RPMI8226 (cell line): ENCODE results near the gene EXOC6B.
A peak's percentile ranks its signal among the peaks of the same experiment; 100 is the strongest.

Source experiments
- DNase-seq: peaks from one replicate; pipeline ENCODE4 v3.0.0-alpha.2; 2015

The EXOC6B gene

DNA sequence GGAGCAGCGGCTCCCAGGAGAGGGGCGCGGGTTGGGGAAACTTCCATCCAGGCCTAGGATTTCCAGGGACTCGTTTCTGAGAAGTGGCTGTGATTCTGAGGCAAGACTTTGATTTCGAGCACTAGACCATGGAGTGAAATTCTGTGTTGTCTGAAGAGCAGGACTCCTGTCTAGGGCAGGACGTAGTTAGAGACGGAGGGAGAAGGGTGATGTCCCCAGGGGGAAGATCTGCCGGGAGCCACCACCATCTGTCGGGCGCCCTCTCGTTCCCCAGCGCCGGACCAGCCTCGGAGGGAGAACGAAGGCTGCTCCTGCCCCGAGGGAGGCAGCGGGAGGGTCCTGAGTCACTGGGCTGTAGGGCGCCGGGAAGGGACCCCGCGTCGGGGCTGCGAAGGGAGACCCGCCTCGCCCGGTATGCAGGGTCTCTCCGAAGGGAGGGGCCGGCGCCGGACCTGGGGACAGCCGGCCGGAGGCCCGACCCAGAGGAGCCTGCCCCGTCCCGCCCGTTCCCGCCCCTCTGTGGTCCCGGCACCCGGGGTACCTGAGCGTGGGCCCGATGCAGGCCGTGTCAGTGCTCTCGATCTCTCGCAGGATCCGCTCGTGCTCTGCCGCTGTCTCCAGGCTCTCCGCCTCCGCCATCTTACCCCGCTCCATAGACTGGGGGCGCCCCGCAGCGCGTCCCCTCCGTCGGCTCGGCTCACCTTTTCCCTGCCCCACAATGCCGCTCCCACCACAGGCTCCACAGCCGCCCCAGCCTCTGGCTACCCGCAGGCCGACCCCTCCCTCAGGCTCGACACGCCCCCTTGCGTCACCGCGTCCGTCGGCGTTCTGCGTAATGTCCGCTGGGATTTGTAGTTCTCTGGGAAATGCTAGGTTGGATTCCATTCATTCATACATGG is at the start of gene EXOC6B:
TSS of gene EXOC6B (minus strand) at position 777 of the 899 bp plus-strand sequence.
- peak; percentile 81 for DNase-seq

DNA sequence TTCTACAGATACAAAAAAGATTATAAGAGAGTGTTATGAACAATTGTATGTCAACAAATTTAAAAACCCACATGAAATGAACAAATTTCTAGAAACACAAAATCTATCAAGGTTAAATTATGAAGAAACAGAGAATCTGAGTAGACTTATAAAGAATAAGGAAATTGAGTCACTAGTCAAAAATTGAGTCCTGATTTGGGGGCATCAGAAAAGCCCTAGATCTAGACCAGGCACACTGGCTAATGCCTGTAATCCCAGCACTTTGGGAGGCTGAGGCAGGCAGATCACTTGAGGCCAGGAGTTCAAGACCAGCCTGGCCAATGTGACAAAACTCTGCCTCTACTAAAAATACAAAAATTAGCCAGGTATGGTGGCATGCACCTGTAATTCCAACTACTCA is 46.0 kb upstream of the EXOC6B start:
- DNase-seq = no peak

DNA sequence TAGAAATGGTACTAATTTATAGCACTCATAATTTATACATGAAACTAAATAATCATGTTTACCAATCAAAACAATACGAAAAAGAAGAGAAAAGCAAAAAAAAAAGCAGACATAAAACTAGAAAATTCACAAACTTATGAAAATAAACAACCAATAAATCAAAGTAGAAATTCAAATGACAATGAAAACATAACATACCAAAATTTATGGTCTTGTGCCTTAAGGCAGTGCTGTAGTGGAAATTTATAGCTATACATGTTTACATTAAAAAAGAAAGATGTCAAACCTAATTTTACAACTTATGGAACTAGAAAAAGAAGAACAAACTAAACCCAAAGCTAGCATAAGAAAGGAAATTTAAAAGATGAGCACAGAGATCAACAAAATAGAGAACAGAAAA is 45.2 kb upstream of the EXOC6B start:
- no peak for DNase-seq

DNA sequence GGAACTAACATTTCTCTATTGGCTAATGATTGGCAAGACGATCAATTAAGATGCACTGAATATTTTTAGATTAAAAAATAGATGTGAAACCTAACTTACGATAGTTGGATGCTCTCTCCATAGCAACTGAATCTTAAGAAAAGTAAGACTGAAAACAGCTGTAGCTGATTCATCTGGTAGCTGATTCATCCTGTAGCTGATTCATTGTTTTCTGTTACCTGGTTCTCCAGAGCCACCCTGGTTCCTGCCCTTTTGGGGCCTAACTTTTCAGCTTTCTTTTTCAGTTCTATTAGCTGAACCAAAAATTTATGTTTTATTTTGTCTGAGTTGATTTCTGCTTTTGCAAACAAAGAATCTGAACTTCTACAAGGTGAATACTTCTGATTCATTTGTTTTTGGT is 38.7 kb upstream of the EXOC6B start:
- DNase-seq = no peak

DNA sequence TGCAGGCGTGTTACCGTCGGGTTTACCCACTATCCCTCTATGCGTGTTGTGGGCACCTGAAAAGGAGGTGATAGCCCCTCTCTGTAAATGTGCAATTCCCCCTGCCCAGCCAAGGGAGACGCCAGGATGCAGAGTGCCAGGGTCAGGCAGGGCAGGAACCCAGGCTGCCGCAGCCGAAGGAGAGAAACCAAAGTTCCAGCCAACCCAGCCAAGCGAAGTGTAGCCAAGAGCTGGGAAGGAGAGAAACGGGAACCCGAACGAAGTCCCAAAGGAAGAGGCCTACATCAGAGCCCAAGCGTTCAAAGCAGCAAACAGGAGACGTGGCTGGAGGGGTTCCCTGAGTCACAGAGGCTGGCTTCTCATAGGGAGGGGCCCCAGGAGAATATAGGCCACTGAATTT is 37.2 kb upstream of the EXOC6B start:
- no peak for DNase-seq

DNA sequence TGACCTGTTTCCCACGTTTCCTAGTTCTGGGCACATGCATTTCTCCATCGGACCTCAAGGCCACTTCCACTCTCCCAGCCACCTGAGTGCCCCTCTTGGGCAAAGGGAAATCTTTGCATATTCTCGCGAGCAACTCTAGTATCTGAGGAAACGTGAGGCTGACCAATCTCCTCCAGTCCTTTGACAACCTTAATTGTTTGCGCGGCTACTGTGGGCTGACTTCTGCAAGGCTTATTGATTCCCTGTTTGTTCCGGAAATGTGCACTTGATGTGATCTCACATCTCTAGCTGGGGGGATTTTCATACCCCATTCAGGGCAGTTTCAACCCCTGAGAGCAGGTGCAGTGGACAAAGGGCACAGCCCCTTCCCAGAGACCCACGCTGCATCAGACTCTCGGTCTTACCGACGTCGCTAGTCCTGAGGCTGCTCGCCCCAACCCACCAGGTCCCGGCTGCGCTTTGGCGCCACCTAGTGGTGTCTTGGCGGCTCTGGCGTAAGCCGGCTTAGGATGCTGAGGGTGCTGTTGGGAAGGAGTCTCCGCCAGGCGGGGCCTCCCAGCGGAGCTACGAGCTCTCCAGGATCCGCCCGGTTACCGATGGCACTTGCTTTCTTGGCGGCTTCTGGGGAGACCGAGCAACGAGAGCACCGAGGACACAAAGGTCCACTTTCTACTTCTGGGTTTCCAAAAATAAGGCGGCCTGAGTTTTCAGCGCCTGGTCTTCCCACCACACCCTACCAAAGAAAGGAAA is 36.6 kb upstream of the EXOC6B start:
- DNase-seq = peak; percentile 87

DNA sequence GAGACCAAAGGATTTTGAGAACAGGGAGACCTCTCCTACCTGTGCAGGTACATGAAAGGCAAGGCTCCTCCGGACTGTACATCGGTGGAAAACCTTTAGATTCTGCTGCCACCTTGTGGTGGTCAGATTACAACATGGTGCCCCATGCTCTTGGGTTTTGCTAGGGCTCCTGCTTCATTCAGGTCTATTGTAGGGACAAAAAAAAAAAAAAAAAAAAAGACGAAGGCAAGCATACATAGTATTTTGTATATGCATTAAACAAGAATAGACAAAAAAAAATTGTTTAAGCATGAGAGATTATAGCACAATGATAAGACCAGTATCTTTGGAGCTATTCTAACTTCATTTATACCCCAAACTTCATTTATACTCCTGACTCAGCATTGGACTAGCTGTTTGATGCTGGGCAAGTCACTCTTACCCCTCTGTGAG is 34.0 kb upstream of the EXOC6B start:
- DNase-seq = peak; percentile 76

DNA sequence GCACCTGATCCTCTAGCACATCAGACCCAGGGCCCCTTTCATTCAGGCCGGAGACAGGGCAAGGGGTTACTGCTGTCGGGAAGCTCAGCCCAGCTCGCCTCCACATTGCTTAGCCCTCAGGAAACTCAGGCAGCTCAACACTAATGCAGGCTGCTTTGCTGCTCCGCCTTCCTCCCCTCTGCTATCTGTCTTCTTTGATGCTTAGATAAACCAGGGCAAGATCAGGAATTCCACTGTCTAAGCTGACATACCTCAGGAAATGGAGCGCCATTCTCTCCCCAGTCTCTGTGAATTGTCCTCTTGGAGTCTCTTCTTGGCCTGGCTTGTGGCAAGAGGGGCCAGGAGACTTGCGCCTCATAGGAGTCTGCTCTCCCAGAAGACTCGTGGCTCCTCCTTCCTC is 25.5 kb upstream of the EXOC6B start:
- no peak for DNase-seq

DNA sequence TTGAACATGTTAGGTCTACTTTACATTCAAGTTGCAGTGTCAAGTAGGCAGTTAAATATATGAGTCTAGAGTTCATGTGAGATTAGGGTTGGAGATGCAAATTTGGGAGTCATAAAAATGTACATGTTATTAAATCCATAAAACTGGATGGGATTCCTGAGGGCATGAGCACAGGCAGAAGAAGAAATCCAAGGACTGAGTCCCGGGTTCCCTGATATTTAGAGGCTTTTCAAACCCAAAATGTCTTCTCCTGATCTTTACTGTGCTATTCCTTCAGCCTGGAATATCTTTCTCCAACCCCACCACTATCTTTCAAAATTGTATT is 23.3 kb upstream of the EXOC6B start:
- no peak for DNase-seq

DNA sequence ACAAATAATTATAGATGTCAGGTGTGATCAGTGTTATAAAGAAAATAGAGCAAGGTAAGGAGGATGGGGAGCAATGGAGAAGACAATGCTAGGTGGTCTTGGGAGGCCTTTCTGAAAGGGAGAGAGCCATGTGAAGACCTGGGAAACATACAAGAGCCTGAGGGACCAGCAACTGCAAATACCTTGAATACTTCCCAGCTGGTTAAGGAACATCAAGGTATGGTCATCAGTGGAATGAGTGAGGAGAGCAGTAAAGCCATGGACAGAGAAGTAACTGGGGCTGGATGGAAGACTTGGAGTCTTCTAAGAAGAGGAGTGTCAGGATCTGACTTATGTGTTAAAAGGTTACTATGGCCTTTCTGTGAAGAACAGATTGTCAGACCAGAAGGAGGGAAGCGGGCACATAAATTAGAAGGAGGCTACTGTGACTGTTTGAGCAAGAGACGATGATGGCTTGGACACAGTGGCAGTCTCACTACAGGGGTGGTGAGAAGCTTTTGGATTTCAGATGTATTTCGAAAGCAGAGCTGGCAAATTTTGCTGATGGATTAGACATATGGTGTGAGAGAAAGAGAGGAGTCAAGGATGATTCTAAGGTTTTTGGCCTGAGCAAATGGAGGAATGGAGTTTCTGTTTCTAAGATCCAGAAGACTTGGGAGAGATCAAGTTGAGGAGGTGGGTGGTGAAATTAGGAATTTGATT is 22.8 kb upstream of the EXOC6B start:
- DNase-seq = no peak

DNA sequence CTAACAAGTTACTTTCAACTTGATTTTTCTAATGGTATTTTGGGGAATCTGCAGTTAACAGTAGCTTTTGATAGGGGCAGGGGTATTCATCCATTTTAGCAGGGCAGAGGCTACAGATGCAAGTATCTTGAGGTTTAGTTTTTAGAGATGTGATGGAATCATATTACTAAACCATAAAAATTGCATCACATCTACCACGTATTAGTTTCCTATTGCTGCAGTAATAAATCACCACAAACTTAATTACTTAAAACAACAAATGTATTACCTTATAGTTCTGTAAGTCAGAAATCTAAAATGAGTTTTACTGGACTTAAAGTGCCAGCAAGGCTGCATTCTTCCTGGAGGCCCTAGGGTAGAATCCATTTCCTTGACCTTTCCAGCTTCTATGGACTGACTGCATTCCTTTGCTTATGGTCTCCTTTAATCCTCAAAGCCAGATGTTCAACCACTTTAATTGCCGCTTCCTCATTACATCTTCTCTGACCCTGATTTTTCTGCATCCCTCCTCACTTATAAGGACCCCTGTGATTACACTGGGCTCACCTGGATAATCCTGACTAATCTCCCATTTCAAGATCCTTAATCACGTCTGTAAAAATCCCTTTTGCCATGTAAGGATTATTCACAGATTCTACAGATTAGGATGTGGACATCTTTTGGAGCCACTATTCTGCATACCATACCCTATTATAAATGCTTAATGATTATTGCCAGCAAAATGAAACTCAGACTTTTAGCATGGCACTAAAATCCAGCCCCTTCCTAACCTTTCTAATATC is 21.9 kb upstream of the EXOC6B start:
- no peak for DNase-seq

DNA sequence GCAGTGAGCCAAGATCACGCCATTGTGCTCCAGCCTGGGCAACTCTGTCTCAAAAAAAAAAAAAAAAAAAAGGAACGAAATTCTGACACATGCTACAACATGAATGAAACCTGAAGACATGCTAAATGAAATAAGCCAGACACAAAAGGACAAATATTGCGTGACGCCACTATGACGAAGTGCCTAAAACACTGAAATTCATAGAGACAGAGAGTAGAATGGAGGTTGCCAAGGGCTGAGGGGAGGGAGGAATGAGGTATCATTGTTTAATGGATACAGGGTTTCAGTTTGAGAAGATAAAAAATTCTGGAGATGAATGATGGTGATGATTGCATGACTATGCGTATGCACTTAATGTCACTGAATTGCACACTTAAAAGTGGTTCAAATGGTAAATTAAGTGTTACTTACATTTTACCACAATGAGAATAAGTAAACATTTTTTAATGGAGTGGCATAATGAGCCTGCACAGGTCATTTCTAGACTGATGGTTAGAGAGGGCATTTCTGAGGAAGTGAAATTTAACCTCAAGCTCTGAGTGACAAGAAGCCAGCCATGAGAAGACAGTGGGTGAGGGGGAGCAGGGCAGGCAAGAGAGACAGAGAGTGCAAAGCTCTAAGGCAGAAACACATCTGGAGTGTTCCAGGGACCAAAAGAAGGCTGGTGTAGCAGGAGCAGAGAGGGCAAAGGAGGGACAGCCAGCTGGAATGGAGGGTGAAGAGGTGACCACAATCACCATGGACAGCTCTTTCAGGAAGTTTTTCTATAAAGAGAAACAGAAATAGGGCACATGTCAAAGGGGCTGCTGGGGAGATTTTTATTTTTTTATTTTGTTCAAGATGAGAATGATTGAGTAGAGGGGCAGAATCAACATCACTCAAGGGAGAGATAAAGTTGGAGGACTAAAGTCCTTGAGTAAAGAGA is 20.6 kb upstream of the EXOC6B start:
- no peak for DNase-seq

DNA sequence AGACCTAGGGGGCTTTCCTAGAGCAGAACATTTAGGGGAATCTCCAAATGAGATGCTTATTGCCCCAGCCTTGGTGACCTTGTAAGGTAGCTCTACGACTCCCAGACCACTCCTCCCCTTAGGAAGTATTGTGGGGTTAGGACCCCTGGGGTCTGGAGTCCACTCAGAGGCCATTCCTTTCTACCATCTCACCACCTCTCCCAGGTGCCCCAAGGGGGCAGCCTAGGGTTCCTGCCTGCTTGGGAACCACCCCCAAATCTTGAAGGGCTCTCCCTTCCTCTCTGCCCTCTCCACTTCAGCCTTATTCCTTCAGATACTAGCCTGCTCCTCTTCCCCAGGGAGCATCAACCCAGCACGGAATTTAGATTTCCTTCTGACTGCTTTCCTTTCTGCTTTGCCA is 17.5 kb upstream of the EXOC6B start:
- no peak for DNase-seq

DNA sequence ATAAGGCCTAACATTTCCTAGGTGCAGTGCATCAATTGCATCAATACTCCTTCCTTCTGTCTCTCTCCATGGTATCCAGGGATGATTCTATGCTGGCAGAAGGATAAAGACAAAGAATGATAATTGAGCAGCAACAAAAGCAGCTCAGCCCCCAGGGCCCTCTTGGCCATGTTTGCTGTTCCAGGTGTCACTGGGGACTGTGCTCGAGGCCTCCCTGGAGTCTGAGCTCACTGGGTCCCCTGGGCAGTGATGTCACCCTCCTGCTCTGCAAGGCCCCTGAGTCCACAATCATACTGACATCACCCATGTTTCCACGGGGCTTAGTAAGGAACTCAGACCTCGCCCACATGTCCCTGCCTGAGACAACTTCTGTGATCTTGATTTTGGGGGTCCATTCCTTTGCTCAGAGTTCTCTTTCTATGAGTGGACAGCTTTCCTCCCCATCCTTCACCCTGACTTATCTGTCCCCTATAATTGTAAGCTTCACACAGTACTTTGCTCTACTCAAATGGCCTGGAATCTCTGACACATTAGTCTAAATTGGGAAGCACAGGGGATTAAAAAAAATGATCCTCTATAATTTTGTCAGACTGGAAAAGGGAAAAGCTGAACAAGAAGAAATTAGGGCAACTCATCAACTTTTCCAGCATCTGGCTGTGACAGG is 15.8 kb upstream of the EXOC6B start:
- DNase-seq = no peak

DNA sequence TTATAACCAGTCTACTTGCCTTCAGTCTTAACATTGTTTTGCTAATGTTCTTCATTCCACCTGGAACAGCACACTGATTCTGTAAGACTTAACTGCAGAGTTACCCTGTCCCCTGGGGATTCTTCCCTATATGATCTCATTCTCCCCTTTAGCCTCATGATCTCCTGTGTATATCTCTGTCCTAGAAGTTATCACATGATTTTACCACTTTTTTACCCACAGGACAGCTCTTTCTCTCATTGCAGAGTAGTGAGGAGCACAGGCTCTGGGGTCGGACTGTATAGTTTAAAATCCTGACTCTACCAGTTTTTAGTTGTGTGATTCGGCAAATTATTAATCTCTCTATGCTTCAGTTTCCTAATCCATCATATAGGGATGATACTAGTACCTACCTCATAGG is 14.2 kb upstream of the EXOC6B start:
- no peak for DNase-seq

DNA sequence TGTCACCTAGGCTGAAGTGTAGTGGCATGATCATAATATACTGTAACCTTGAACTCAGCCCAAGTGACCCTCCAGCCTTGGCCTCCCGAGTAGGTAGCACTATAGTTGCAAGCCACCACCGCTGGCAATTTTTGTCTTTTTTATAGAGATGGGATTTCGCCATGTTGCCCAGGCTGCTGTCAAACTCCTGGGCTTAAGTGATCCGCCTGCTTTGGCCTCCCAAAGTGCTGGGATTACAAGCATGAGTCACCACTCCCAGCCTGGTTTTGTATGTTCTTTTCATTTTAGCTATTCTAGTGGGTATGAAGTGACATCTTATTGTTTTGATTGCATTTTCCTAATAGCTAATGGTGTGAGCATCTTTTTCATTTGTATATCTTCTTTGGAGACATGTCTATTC is 11.3 kb upstream of the EXOC6B start:
- DNase-seq = no peak

DNA sequence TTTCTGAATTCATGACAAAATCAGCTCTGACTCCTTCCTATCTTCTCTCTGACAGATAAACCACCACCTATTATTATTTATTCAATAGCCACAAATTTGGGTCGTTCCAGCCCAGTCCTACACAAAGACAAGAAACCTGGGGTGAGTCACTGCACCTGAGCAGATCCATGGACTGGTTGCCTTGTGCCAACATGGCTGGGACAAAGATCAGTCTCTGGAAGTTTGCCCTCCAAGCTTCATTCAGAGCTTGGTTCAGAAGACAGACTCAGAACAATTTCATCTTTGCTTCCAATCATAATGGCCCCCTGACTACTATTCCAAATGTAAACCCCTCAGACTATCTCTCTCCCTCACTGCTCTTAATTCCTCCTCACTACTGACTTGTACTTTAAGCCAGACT is 9.6 kb upstream of the EXOC6B start:
- DNase-seq = no peak

DNA sequence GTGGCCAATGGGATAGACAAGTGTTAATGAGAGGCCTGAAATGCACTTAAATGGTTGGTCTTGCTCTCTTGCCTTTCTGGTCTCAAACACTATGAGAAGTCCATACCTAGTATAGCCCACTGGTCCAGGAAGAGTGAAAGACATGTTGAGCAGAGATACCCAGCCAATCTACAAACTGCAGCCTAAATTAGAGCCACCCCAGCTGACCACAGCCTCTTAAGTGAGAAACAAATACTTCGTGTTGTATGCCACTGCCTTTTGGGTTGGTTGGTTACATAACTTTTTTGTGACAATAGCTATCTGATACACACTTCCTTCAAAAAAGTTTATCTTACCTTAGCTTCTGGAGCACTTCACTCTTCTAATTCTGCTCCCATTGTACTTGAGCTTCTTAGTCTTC is 8.8 kb upstream of the EXOC6B start:
- DNase-seq = no peak

DNA sequence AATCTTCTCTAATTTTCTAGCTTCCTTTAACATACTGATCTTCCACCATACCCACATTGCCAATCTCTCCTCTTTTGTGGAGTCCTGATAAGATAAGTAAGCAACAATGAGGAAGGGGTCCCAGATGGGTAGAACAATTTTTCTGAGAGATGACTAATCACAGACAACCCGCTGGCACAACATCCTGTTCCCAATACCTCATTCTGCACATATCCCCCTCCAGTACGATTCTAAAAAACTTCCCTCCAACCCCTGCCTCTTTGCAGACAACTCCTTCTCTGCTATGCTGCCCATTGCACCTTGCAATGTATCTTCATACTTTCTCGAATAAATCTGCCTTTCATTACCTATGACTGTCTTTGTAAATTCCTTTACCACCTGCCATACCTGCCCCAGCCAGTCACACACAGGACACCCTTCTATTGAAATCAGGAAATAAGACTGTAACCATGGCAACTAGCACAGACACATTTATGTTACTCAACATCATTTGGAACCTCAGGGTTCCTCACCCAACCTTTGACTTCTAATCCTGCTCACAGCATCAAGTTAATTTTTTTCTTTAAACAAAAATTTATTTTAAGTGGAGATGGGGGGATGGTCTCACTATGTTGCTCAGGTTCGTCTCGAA is 7.4 kb upstream of the EXOC6B start:
- no peak for DNase-seq

DNA sequence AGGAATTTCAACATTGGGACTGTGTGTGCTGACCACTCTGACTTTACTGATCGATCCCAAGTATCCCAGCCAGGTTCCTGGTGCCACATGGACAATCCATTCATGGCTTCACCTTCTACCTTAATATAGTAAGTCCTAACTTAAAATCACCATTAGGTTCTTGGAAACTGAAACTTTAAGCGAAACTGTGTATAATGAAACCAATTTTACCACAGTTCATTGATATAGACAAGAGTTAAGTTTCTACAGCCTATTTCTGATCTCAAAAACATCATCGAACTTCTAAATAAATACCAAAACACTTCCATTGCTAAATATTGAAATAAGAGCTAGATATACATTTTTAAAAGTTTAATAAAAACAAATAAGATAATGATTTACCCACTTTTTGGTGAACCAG is 4.4 kb upstream of the EXOC6B start:
- DNase-seq = no peak
